ENCODE results near the gene SGCD.
A peak's percentile ranks its signal among the peaks of the same experiment; 100 is the strongest.

Gene SGCD

GRCh38 chr5:156778139-156778706 is 451.3 kb downstream of the SGCD start:
- no peak for DNase-seq (ENCODE audit: low spot score)

GRCh38 chr5:156778752-156779151 is 451.8 kb downstream of the SGCD start:
- no peak for DNase-seq (ENCODE audit: low spot score)

GRCh38 chr5:156779436-156779835 is 452.5 kb downstream of the SGCD start:
- no peak for DNase-seq (ENCODE audit: low spot score)

GRCh38 chr5:156783092-156783491 is 456.1 kb downstream of the SGCD start:
- DNase-seq (ENCODE audit: low spot score) = no peak

GRCh38 chr5:156794687-156795086 is 467.7 kb downstream of the SGCD start:
- no peak for DNase-seq (ENCODE audit: low spot score)

GRCh38 chr5:156798201-156798600 is 471.2 kb downstream of the SGCD start:
- no peak for DNase-seq (ENCODE audit: low spot score)

- no peak for DNase-seq (ENCODE audit: low spot score)
These were observed 472.2 kb downstream of the SGCD start for GRCh38 chr5:156799171-156799570.

GRCh38 chr5:156800929-156801328 is 474.0 kb downstream of the SGCD start:
- peak; percentile 48 for DNase-seq (ENCODE audit: low spot score)

- DNase-seq (ENCODE audit: low spot score) = no peak
These were observed 475.5 kb downstream of the SGCD start for GRCh38 chr5:156802501-156802900.

GRCh38 chr5:156803404-156803803 is 476.4 kb downstream of the SGCD start:
- no peak for DNase-seq (ENCODE audit: low spot score)

- DNase-seq (ENCODE audit: low spot score) = no peak
These were observed 486.0 kb downstream of the SGCD start for GRCh38 chr5:156812959-156813358.

GRCh38 chr5:156815988-156816599 is 489.1 kb downstream of the SGCD start:
- peak; percentile 47 for DNase-seq (ENCODE audit: low spot score)

Data from pons (tissue), 1 donor.